ENCODE data around the gene ERMAP.

ERMAP gene

DNA sequence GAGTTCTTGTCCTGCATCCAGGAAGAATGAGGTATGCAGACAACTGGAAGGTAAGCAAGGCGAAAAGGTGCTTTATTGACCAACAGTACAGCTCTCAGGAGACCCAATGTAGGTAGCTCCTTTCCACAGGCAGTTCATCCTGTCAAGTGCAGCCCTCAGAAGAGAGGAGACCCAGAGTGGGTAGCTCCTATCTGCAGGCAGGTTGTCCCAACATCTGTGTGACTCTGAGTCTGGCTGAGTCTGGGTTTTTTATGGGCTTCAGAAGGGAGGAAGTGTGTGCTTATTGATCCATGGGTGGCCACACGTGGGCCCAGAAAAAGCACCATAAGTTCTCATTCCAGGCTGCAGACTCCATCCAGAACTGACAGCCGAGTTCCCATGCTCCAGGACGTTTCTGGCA, 63.5 kb downstream of the ERMAP start:
- no peak for DNase-seq (ENCODE audit: low spot score)
- in situ Hi-C loops (cut with MboI; ENCODE audit: low sequenced_read_pairs, unreplicated experiment), result no loop called here
- TF ChIP-seq, protein P1, sequence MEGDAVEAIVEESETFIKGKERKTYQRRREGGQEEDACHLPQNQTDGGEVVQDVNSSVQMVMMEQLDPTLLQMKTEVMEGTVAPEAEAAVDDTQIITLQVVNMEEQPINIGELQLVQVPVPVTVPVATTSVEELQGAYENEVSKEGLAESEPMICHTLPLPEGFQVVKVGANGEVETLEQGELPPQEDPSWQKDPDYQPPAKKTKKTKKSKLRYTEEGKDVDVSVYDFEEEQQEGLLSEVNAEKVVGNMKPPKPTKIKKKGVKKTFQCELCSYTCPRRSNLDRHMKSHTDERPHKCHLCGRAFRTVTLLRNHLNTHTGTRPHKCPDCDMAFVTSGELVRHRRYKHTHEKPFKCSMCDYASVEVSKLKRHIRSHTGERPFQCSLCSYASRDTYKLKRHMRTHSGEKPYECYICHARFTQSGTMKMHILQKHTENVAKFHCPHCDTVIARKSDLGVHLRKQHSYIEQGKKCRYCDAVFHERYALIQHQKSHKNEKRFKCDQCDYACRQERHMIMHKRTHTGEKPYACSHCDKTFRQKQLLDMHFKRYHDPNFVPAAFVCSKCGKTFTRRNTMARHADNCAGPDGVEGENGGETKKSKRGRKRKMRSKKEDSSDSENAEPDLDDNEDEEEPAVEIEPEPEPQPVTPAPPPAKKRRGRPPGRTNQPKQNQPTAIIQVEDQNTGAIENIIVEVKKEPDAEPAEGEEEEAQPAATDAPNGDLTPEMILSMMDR (IDR thresholded peaks at IDR 0.05; ENCODE audit: borderline replicate concordance, control extremely low read depth, extremely low read depth, insufficient read depth, missing control alignments), result no peak

DNA sequence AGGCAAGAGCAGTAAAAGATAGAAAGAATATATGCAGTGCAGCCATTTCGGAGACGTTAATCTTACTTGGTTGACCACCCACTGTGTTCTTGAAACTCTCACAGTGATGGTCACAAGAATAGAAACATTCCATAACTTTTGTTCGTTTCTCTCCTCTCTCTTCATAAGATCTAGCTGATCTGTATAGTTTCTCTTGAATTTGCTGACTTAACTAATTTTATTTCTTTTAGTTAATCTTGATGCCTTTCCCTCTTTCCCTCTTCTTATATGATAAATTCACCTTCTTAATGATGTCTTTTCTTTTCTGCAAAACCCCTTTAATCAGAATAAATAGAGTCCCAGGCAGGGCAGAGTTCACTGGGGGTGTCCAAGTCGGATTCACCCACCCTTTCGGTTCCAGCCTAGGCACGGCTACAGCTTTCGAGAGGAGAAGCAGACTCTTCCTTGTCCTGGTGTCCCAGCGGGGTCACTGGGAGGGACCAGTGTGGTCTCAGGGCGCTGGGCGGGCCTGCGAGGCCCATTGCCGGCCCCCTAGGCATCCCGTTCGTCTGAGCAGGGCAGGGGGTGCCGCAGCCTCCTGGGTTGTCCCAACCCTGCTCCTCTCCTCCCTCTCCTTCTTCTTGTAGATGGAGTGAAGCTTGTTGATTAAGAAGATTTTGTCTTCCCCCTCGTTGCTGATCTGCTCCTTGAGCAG, 69.3 kb downstream of the ERMAP start:
- TF ChIP-seq, protein P1 (IDR thresholded peaks at IDR 0.05; ENCODE audit: borderline replicate concordance, control extremely low read depth, extremely low read depth, insufficient read depth, missing control alignments), result no peak
- in situ Hi-C loops (cut with MboI; ENCODE audit: low sequenced_read_pairs, unreplicated experiment), result no loop called here
- no peak for DNase-seq (ENCODE audit: low spot score)

DNA sequence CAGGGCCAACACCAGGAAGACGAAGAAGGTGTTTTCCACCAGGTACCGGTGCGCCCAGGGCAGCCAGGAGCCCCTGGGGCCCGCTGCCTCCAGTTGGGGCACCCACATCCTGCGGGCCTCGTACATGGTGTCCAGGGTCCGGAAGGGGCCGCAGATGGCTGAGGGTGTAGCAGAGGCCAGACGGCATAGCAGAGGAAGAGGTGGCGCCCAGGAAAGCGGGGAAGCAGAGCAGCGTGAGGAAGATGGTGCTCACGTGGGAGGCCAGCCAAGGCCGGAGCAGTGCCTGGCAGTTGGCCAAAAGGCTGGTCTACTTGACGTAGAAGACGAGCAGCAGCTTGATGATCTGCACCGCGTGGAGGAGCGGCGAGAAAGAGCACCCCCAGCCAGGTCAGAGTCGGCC, 69.9 kb downstream of the ERMAP start:
- DNase-seq (ENCODE audit: low spot score), result no peak
- TF ChIP-seq, protein P1 (IDR thresholded peaks at IDR 0.05; ENCODE audit: borderline replicate concordance, control extremely low read depth, extremely low read depth, insufficient read depth, missing control alignments), result no peak
- in situ Hi-C loops (cut with MboI; ENCODE audit: low sequenced_read_pairs, unreplicated experiment), result no loop called here

DNA sequence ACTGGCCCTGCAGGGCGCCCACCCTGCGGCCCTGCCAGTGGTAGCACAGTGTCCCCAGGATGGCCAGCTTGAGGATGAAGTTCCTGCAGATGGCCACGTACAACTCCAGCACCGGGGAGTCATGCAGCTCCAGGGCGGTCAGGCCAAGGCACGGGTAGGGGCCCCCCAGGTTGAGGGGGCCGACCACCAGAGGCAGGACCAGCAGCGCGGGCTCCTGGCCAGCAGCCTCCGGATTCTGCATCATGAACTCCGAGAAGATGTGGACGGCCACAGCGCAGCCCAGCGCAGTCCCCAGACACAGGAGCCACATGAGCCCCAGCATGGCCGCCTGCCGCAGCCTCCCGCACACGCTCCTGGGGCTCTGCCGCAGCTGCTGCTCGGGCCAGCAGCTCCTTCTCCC, 70.4 kb downstream of the ERMAP start:
- in situ Hi-C loops (cut with MboI; ENCODE audit: low sequenced_read_pairs, unreplicated experiment), result no loop called here
- TF ChIP-seq, protein P1 (IDR thresholded peaks at IDR 0.05; ENCODE audit: borderline replicate concordance, control extremely low read depth, extremely low read depth, insufficient read depth, missing control alignments), result no peak
- DNase-seq (ENCODE audit: low spot score), result no peak

DNA sequence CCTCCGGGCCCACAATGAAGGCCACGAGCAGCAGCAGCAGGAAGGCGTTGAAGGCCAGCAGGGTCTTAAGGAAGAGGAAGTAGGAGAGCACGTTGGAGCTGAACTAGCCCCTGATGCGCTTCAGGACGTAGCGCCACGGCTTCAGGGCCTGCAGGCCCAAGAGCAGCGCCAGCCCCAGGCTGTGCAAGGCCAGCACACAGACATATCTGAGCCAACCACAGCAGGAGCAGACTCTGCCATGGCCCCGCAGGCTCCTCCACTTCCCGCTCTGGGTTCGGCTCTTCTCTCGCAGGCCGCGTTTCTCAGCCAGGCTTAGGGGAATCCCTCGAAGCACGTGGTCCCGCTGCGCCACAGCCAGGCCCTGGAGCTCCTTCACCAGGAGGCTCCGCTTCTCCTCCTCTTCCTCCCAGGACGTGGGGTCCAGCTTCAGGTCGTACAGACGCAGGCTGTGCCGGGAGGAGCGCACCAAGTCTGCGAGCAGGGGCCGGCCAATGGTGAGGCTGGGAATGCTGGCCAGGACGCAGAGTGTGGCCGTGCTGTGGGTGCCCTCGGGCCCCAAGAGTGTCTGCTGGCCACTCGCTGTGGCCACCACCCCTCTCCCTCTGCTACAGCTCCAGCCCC, 71.2 kb downstream of the ERMAP start:
- in situ Hi-C loops (cut with MboI; ENCODE audit: low sequenced_read_pairs, unreplicated experiment), result no loop called here
- no peak for DNase-seq (ENCODE audit: low spot score)
- TF ChIP-seq, protein P1 (IDR thresholded peaks at IDR 0.05; ENCODE audit: borderline replicate concordance, control extremely low read depth, extremely low read depth, insufficient read depth, missing control alignments), result no peak

DNA sequence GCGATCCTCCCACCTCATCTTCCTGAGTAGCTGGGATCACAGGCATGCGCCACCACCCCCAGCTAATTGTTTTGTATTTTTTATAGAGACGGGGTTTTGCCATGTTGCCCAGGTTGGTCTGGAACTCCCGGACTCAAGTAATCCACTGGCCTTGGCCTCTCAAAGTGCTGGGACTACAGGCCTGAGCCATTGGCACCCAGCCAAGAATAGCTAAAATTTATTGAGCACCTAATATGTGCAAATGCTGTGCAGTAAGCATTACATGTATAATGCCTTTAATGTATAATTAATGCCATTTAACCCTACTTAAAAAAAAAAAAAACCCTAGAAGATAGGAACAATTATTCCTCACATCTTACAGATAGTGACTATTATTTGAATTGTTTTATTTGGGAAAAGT, 72.3 kb downstream of the ERMAP start:
- in situ Hi-C loops (cut with MboI; ENCODE audit: low sequenced_read_pairs, unreplicated experiment), result no loop called here
- DNase-seq (ENCODE audit: low spot score), result no peak

More for the DNA sequence above, 72.3 kb downstream of the ERMAP start:
- TF ChIP-seq, protein P1 (IDR thresholded peaks at IDR 0.05; ENCODE audit: borderline replicate concordance, control extremely low read depth, extremely low read depth, insufficient read depth, missing control alignments), result no peak
